ENCODE measurements around the gene RPS19BP1.
"Not testable (repeated sequence)": the region's sequence is repeated elsewhere in the genome, so short reads cannot be mapped to it uniquely, and the experiment has no call there.

Gene RPS19BP1

GRCh38 chr22:39526736-39527171, 5.8 kb downstream of the RPS19BP1 start:
- Histone ChIP-seq H3K27ac (no peak overlapping the region), H3K36me3 (replicated peaks) (peaks cover 42% of the 10 kb centered on the region), H3K4me3 (ENCODE audit: low read depth, low read length) (no peak overlapping the region), H3K27me3 (replicated peaks) (no peaks in the 10 kb centered on the region)
- in situ Hi-C loops (cut with HindIII; ENCODE audit: low pct_ligation_motif_present, low sequenced_read_pairs) = no loop called here
- TF ChIP-seq CTCF (IDR thresholded peaks at IDR 0.05; ENCODE audit: low read depth, low read length, missing control alignments) = no peak
- DNase-seq = no peak

DNA sequence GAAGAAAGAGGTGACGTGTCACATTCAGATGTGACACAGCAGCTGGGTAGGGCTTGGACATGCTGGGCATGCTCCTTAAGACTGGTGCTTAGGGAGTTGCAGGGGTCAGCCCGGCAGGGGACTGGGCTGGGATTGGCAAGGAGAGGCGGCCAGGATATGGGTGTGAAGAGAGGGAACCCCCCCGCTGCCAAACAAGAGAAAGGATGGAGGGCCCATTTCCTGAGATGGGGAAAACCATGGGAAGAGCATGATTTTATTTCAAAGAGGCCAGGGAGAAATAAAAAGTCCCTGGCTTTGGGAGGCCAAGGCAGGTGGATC, 6.9 kb downstream of the RPS19BP1 start:
- Histone ChIP-seq H3K27ac (no peak overlapping the region), H3K27me3 (replicated peaks) (no peaks in the 10 kb centered on the region), H3K4me3 (ENCODE audit: low read depth, low read length) (no peak overlapping the region), H3K36me3 (replicated peaks) (peaks cover 53% of the 10 kb centered on the region)
- DNase-seq = no peak
- in situ Hi-C loops (cut with HindIII; ENCODE audit: low pct_ligation_motif_present, low sequenced_read_pairs) = no loop called here
- TF ChIP-seq CTCF (IDR thresholded peaks at IDR 0.05; ENCODE audit: low read depth, low read length, missing control alignments) = no peak

DNA sequence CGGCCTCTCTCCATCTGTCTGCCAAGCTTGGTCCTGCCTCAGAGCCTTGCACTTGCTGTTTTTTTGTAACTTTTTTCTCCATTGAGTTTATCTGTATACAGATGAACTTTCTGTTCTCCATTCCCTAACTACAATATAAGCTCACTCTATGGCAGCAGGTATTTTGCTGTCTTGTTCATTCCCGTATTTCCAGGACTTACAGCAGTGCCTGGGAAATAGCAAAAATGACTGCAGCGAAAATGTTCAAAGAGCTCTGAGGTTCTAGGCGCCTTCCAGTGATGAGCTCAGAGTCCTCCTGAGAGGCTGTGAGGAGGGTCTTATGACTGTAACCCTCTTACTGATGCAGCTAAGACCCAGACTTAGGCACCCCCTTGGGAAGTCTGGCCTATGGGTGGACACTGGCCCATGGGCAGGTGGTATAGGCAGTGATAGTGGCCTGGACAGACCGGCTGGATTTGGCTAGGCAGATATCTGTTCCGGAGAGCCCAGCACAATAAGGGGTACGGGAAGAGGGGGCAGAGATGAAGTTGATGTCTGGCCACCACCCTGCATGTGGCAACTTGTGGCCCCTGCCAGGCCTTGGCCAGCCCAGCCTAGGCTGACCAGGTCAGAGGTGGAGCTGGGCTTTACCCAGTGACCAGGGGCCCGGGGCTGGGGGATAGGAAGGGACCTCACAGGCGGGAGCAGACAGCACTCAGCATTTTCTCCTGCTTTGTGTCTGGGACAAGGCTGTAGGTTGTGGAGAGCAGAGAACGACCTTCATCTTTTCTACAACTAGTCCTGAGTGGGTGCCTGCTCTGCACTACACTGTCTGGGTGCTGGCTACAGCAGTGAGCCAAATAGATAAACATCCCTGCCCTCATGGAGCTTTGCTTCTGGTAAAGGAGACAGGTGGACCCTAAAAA, 7.5 kb downstream of the RPS19BP1 start:
- no peaks in the 10 kb centered on the region for H3K27me3 ChIP-seq (replicated peaks)
- H3K27ac ChIP-seq = no peak overlapping the region
- peaks cover 51% of the 10 kb centered on the region for H3K36me3 ChIP-seq (replicated peaks)
- no peak for TF ChIP-seq CTCF (IDR thresholded peaks at IDR 0.05; ENCODE audit: low read depth, low read length, missing control alignments)
- in situ Hi-C loops (cut with HindIII; ENCODE audit: low pct_ligation_motif_present, low sequenced_read_pairs) = loop anchor here (25.0 kb wide), 1 partner anchor 113 kb away; no protein-coding TSS in a partner anchor
- H3K4me3 ChIP-seq (ENCODE audit: low read depth, low read length) = no peak overlapping the region
- DNase-seq = no peak

- TF ChIP-seq CTCF (IDR thresholded peaks at IDR 0.05; ENCODE audit: low read depth, low read length, missing control alignments) = no peak
- Histone ChIP-seq H3K27me3 (replicated peaks) (no peaks in the 10 kb centered on the region), H3K4me3 (ENCODE audit: low read depth, low read length) (peak overlapping the region; percentile 15), H3K27ac (no peak overlapping the region), H3K36me3 (replicated peaks) (peaks cover 46% of the 10 kb centered on the region)
- in situ Hi-C loops (cut with HindIII; ENCODE audit: low pct_ligation_motif_present, low sequenced_read_pairs) = loop anchor here (25.0 kb wide), 1 partner anchor 112 kb away; no protein-coding TSS in a partner anchor
- DNase-seq = no peak
Observed at GRCh38 chr22:39524089-39524752, 8.3 kb downstream of the RPS19BP1 start.

DNA sequence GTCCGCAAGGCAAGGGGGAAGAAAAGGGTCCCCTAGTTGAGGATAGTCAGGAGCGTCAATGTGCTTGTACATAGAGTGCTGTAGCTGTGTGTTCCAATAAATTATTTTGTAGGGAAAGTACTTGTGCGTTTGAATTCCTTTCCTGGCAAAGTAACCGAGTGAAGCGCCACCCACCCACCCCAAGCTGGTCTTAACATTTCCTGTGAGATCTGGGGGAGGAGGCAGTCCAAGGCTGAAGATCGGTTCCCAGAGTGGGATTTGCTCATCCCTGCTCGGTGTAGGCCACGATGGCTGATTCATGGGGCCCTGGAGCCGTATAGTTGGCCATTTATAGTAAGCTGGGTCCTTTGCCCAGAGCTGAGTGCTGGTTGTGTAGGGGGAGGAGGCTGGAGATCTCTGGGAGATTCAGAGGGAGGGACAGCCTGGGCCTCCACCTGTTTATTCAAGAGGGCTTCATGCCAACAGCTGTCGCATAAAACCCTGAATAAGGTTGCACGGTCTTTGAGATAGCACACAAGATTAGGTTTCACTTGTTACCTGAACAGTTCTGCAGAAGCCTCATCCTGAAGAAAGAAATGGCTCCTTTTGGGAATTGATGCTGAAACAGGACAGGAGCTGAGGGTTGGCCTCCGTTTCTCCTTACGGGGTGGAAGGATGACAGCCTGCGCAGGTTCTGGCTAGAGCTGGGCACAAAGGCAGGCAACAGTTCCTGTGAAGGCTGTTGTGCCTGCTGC, 9.8 kb downstream of the RPS19BP1 start:
- H3K36me3 ChIP-seq (replicated peaks) = peaks cover 40% of the 10 kb centered on the region
- H3K27me3 ChIP-seq (replicated peaks) = no peaks in the 10 kb centered on the region
- no peak for TF ChIP-seq CTCF (IDR thresholded peaks at IDR 0.05; ENCODE audit: low read depth, low read length, missing control alignments)
- H3K4me3 ChIP-seq (ENCODE audit: low read depth, low read length) = peak overlapping the region; percentile 96
- no peak for DNase-seq
- H3K27ac ChIP-seq = peak overlapping the region; percentile 11
- in situ Hi-C loops (cut with HindIII; ENCODE audit: low pct_ligation_motif_present, low sequenced_read_pairs) = loop anchor here (25.0 kb wide), 1 partner anchor 110 kb away; no protein-coding TSS in a partner anchor

DNA sequence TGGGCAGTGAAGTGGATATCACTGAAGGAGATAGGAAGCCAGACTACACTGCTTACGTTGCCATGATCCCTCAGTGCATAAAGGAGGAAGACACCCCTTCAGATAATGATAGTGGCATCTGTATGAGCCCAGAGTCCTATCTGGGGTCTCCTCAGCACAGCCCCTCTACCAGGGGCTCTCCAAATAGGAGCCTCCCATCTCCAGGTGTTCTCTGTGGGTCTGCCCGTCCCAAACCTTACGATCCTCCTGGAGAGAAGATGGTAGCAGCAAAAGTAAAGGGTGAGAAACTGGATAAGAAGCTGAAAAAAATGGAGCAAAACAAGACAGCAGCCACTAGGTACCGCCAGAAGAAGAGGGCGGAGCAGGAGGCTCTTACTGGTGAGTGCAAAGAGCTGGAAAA, 10.5 kb downstream of the RPS19BP1 start:
- not testable (repeated sequence) for H3K27me3 ChIP-seq (replicated peaks); H3K27ac ChIP-seq; DNase-seq
- Histone ChIP-seq H3K4me3 (ENCODE audit: low read depth, low read length) (peak overlapping the region; percentile 96), H3K36me3 (replicated peaks) (peaks cover 40% of the 10 kb centered on the region)
- in situ Hi-C loops (cut with HindIII; ENCODE audit: low pct_ligation_motif_present, low sequenced_read_pairs) = loop anchor here (25.0 kb wide), 1 partner anchor 110 kb away; no protein-coding TSS in a partner anchor

DNA sequence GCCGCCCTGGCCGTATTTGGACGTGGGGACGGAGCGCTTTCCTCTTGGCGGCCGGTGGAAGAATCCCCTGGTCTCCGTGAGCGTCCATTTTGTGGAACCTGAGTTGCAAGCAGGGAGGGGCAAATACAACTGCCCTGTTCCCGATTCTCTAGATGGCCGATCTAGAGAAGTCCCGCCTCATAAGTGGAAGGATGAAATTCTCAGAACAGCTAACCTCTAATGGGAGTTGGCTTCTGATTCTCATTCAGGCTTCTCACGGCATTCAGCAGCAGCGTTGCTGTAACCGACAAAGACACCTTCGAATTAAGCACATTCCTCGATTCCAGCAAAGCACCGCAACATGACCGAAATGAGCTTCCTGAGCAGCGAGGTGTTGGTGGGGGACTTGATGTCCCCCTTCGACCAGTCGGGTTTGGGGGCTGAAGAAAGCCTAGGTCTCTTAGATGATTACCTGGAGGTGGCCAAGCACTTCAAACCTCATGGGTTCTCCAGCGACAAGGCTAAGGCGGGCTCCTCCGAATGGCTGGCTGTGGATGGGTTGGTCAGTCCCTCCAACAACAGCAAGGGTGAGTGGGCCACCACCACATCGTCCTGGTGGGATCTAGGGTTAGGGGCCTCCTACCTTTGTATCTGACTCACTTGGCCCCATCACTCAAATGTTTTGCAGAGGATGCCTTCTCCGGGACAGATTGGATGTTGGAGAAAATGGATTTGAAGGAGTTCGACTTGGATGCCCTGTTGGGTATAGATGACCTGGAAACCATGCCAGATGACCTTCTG, 11.3 kb downstream of the RPS19BP1 start:
- peak overlapping the region; percentile 99 for H3K27ac ChIP-seq
- in situ Hi-C loops (cut with HindIII; ENCODE audit: low pct_ligation_motif_present, low sequenced_read_pairs) = loop anchor here (25.0 kb wide), 1 partner anchor 109 kb away; no protein-coding TSS in a partner anchor
- H3K27me3 ChIP-seq (replicated peaks); DNase-seq: not testable (repeated sequence)
- H3K36me3 ChIP-seq (replicated peaks) = peaks cover 43% of the 10 kb centered on the region
- peak overlapping the region; percentile 96 for H3K4me3 ChIP-seq (ENCODE audit: low read depth, low read length)
